Kidney capillary endothelial cell (primary cell): Measurements from ENCODE around the gene PAIP2.
"Not testable (repeated sequence)": the region's sequence is repeated elsewhere in the genome, so short reads cannot be mapped to it uniquely, and the experiment has no call there.

Experiments
- DNase-seq: peaks from one replicate; pipeline ENCODE4 v3.0.0-alpha.2; 2018; ENCODE audit warnings: low spot score

The PAIP2 gene

DNA sequence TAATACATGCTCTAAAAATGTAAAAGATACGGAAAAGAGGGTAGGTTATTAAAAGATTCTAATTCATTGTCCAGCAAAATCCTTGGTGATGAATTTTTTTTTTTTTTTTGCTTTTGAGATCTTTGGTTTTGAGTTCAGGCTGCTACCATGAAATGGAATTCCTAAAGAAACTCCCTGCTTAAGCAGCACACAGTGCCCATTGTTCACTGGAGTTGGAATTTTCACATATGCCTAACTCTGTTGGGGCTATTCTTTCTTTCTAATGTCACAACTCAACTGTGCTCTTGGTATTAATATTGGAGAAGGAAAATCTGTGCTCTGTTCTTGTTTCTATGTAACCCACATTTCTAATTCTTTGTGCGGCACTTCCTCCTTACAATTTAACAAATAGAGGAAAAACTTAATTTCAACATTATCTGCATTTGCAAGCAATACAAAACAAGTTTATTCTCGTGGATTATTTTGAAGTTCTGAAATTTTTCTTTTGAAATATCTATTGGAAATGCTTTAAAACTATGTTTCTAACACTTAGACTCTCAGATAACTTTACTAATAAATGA is 26.5 kb upstream of the PAIP2 start:
- DNase-seq, result no peak

DNA sequence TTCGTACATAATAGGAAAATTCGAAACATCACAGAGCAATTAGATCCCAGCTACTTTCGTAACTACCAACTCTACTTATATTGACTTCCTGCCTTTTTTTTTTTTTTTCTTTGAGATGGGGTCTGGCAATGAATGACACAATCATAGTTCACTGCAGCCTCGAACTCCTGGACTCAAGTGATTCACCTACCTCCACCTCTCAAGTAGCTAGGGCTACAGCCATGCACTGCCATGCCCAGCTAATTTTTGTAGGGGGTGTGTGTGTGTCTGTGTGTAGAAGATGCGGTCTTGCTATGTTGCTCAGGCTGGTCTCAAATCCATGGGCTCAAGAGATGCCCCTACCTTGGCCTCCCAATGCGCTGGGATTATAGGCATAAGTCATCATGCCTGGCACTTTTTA is 5.8 kb upstream of the PAIP2 start:
- no peak for DNase-seq

DNA sequence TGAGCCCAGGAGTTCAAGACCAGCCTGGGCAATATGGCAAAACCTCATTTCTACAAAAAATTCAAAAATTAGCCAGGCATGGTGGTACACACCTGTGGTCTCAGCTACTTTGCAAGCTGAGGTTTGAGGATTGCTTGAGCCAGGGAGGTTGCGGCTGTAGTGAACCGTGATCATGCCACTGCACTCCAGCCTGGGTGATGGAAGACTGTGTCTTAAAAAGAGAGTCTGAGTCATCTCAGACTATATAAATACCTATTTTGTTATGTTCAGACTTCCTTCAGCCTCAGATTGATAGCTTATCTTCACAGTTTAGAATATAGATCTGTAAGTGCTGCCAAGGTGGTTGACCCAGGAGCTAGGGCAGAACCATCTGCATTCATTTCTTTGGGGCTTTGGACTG is 1.6 kb upstream of the PAIP2 start:
- no peak for DNase-seq

DNA sequence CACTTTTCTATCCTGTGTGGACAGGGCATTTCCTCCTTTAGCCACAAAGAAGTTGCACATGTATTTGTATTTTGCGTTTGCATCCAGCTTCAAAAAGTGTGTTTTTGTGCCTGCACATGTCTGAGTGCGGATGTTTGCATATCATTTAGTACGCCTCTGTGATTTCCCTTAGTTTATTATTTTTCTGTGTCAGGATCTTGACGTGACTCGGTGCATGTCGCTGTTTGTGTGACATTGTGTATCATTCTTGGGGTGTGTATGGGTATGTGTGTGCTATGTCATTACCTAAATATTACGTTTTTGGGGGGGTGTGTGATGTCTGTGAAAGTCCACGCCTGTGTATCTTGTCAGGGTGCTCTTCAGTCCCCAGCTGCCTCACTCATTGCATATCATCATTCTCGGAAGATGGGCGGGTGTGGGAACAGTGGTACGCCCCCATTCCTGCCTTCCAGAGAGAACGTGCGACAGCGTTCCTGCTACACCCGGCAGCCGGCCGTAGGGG is 416 bp upstream of the PAIP2 start:
- no peak for DNase-seq

DNA sequence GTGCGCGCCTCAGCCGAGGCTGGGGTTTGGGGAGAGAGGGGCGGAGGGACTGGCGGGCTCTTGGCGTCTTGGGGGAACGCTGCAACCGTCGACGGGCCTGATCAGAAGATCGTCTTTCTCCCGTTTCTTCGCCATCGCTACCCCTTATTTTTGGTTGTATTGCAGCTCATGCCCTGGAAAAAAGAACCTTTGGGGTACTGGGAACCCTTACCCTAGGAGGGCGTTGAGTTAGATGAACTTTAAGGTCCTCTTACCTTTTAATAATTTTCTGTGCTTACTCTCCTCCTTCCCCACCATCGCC is 719 bp downstream of the PAIP2 start:
- DNase-seq, result no peak

DNA sequence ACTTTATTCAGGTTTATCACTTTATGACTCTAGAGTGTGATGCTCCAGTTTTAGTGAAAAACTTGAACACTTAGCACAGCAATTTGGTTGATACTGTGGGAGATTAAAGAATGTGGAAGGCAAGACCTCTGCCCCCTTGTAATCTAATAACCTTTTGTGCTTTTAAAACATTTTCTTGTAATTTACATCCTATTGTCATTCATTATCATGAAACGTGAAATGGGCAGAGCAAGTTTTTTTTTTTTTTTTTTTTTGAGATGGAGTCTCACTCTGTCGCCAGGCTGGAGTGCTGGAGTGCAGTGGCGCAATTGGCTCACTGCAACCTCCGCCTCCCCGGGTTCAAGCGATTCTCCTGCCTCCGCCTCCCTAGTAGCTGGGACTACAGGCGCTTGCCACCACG is 1.8 kb downstream of the PAIP2 start:
- no peak for DNase-seq

DNA sequence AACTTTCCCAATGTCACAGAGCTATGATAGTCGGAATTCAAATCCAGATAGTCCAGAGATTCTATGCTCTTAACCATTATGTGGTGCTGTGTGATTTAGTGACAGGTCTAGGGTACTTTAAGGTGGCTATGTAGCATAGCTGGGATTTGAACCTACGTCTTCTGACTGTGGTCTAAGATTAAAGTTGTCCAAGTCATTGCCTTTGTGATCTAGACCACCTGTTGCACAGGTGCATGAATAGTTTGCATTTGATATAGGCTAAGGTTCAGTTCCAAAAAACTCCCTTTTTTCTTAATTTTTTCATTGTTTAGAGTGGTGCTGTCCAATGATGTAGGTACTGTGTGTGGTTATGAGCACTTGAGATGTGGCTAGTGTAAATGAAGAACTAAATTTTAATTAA is 2.5 kb downstream of the PAIP2 start:
- no peak for DNase-seq

DNA sequence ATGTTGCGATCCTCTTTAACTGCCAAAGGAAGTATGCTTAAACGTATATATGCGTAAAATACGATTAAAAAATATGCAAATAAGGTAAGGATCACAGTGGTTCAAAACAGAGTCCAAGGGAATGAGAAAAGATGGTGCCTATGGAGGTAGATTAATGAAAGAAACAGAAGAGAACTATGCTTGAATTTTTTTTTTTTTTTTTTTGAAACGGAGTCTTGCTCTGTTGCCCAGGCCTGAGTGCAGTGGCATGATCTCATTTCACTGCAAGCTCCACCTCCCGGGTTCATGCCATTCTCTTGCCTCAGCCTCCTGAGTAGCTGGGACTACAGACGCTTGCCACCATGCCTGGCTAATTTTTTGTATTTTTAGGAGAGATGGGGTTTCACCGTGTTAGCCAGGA is 3.8 kb downstream of the PAIP2 start:
- not testable (repeated sequence) for DNase-seq

DNA sequence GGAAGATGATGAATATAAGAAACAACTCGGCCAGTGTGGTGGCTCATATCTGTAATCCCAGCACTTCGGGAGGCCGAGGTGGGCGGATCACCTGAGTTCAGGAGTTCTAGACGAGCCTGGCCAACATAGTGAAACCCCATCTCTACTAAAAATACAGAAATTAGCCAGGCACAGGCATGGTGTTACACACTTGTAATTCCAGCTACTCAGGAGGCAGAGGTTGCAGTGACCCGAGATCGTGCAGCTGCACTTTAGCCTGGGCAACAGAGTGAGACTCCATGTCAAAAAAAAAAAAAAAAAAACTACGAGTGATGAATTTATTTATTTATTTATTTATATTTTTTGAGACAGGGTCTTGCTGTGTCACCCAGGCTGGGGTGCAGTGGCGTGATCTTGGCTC is 6.2 kb downstream of the PAIP2 start:
- DNase-seq, result not testable (repeated sequence)

DNA sequence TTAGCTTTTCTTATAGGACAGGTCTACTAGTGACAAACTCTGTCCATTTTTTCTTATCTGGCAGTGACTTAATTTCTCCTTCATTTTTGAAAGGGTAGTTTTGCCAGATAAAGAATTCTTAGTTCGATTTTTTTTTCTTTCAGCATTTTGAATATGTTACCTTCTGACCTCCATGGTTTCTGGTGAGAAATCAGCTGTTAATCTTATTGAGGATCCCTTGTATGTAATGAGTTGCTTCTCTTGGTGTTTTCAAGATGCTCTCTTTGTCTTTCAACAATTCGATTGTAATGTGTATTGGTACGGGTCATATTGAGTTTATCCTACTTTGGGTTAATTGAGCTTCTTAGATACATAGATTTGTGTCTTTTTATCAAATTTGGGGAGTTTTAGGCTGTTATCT is 12.5 kb downstream of the PAIP2 start:
- DNase-seq, result no peak

DNA sequence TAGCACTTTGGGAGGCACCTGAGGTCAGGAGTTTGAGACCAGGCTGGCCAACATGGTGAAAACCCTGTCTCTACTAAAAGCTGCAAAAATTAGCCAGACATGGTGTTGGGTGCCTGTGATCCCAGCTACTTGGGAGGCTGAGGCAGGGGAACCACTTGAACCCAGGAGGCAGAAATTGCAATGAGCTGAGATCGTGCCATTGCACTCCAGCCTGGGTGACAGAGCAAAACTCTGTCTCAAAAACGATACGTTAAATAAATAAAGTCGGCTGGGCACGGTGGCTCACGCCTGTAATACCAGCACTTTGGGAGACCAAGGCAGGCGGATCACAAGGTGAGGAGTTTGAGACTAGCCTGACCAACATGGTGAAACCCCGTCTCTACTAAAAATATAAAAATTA is 14.2 kb downstream of the PAIP2 start:
- DNase-seq, result not testable (repeated sequence)

DNA sequence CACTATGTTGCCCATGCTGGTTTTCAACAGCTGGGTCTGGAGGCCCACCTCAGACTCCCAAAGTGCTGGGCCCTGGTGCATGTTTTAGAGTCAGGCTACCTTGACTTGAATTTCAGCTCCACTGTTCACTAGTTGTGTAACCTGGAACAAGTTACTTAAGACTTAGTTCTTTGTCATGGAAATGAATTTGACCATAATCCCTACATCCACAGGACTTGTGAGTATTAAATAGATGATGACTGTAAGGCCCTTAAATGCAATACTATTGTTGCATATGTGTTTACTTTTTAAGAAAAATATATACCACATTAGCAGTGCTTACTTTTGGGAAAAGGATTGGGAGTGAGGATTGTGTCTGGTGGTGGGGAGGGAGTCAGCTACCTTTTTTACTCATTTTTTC is 16.4 kb downstream of the PAIP2 start:
- DNase-seq, result no peak

DNA sequence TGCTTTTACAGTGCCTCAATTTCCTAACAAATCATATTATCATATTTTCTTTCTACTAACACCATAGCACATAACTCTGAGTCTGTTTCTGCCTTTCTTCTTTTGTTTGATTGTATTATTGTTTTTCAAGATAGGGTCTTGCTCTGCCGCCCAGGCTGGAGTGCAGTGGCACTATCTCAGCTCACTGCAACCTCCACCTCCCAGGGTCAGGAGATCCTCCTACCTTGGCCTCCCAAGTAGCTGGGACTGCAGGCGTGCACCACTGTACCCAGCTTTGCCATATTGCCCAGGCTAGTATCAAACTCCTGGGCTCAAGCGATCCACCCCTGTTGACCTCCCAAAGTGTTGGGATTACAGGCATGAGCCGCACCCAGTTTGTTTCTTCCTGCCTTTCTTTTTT is 18.7 kb downstream of the PAIP2 start:
- DNase-seq, result no peak

DNA sequence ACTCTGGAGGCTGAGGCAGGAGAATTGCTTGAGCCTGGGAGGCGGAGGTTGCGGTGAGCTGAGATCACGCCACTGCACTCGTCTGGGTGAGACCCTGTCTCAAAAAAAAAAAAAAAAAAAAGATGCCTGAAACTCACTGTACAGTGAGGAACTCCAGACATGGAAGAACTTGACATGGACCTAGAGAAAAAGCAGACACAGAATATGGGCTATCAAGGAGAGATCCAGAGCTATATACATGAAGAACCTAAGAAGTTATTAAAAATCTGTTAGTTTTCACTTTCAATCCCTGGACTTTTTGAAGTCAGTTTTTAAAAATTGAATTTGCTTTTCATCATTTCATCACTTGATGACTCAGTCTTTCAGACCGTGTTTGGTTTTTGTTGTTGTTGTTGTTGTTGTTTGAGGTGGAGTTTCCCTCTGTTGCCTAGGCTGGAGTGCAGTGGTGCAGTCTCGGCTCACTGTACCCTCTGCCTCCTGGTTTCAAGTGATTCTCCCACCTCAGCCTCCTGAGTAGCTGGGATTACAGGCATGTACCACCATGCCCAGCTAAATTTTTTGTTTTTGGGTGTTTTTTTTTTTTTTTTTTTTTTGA is 20.3 kb downstream of the PAIP2 start:
- no peak for DNase-seq

DNA sequence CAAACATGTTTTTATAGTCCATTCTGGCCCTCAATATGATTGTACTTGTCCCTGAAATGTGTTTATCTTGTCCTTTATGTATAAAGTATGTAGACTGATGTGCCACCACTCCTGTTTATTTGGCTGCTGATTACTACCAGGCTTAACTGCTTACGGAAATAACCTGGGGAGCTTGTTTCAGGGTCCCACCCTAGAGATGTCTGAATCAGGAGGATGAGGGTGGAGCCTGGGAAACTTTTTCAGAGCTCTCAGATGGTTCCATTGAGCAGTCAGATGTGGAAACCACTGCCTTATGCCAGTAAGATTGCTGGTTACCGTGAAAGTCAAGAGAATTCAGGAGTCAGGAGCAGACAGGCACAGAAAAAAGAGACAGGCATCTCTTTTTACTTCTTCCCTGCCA is 22.3 kb downstream of the PAIP2 start:
- no peak for DNase-seq

DNA sequence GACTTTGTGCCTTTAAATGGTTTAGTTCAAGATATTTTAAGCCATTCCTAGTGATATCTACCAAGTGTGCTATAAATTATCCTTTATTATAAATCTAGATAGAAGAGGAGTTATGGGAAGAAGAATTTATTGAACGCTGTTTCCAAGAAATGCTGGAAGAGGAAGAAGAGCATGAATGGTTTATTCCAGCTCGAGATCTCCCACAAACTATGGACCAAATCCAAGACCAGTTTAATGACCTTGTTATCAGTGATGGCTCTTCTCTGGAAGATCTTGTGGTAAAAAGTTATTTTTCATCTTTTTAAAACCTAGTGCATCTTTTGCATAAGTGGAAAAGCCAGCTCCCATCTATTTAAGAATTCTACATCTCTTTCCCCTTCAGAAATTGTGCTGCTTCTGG is 22.8 kb downstream of the PAIP2 start:
- DNase-seq, result no peak

DNA sequence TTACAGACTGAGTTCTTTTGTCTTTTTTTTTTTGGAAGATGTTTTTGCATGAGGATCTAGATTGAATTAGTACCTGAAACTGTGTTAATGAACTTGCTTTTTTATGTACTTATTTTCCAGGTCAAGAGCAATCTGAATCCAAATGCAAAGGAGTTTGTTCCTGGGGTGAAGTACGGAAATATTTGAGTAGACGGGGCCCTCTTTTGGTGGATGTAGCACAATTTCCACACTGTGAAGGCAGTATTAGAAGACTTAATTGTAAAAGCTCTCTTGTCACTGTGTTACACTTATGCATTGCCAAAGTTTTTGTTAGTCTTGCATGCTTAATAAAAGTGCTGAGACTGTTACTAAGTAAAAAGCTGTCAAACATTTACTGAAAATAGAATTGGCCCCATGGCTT is 27.0 kb downstream of the PAIP2 start:
- DNase-seq, result no peak

DNA sequence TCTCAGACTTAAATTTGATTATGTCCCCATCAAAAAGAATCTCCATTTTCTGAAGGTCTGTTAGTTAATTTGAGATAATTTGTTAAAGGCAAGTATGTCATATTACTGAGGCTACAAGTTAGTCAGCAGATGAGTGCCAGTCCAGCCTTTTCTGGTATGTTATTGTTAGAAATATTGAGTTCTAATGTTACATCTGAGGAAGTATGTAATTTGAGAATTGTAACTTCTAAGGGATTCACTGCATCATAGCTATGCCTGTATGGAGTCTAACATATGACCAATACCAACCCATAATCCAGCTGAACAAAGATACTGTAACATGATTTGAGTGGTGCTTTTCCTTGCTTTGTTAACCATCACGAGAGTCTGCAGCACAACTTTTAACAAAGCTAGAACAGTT is 27.5 kb downstream of the PAIP2 start:
- no peak for DNase-seq

DNA sequence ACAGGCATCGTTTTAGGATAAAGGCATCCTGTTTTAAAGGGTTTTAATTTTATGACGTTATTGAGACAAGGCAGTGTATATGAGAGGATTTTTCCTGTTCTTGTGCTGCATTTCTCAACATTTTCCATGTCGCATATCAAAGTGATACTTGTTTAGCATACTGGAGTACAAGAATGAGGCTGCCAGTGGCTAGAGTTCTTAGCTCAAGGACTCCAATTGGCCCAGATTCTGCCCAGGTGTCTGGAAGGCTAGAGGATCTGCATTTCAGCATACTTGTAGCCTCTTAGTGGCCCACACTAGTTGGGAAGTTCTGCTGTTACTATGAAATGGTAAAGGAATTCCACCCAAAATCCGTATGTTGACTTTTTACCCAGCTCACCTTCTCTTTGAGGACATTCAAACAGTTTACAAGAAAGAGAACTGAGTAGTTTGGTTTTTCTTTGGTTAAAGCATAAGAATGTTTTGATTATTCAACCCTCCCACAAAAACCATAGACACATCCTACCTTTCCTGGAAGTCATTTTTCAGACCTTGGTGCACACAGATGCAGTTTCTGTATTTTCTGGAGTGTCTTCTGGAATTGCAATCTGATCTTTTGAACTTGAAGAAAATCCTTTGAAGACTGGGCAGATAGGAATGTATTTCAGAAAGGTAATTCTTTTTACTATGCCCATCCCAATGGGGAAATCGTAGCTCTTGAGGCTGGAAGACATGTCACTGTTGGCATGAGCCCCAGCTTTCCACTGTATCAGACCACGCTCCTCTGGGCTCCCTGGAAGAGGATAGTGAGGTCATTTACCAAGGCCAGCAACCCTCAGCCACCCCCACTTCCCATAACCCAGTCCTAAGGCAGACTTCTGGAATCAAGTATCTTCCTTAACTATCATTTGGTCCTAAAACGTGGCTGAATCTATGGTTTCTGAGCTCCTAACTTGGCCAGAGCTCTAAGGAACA is 30.1 kb downstream of the PAIP2 start:
- no peak for DNase-seq

DNA sequence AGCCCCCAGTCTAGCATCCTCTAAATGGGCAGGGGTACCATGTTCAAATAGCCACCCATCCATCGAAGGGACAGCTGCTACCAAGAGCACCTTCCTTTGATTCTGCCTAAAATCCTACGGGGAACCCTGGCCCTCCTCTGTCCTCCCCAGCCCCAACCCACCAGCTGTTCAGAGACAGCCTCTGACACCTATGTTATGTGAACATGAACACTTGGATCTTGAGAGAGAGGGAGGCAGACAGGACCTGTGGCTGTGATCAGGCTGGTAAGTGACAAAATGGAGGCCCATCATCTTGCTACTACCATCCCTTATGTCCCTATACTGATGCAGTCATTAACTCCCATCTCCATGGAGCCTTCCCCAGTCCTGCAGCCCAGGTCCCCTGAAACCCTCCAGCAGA is 33.3 kb downstream of the PAIP2 start:
- DNase-seq, result no peak

DNA sequence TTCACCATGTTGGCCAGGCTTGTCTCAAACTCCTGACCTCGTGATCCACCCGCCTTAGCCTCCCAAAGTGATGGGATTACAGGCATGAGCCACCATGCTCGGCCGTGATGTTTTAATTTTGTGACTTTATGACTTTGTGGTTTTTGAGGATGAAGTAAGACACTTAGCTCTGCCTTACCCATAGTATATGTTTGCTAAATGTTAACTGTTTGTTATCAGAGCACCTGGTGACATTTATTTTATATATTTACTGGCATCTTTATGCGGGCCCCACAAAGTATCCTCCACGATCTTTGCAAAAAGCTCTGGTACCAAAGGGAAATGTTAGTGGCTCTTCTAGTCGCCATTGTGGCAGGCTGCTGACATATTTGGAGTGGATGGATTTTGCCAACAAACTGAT is 34.7 kb downstream of the PAIP2 start:
- DNase-seq, result no peak

DNA sequence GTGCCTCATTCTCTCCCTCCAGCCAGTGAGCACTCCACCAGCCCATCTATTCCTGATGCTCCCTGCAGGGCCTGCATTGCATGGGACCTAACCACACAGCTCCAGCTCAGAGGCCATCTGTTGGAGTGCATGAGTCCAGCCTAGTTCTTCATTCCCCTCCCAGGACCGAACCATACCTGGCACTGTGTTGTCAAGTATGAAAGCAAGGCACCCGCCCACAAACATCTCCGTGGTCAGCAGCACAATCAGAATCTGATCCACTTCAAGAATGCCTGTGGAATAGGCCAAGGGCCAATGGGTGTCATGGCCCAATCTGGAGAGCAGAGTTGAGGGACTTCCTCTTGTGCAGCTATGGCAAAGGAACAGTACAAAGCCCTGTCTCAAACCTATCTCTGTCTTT is 35.6 kb downstream of the PAIP2 start:
- no peak for DNase-seq

DNA sequence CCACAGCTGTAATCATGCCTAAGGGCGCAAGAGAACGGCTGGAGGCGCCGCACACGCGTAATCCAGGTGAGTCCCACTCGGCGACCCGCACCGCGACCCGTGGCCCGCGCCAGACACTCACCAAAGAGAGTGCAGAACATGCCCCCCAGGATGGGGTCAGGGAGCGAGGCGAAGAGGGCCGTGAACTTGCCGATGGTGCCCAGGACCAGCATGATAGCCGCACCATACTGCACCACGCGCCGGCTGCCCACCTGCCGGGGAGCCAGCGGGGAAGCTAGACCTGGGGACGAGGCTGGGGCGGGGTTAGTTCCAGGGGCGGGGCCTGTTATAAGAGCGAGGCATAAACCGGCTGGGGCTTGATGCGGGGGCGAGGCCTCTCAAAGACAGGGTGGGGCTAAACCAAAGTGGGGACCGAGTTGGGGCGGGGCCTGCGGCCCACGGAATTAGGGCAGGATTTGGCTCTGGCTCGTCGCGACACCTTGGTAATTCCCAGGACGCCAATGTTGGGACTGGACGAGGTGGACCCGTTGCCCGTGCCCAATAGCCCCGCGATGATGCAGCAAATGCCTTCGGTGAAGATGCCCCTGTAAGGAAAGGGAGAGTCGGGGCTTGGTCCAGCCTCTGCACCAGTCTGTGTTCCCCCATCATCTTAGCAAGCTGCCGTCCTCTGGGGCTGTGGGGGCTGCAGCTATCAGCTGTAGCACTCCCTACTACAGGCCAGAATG is 36.6 kb downstream of the PAIP2 start:
- DNase-seq, result no peak
